ENCODE measurements around the gene SLC24A5.

- TF ChIP-seq ESRRA (CRISPR knock-in tag; IDR thresholded peaks at IDR 0.05; ENCODE audit: borderline replicate concordance) (no peak), FOXK1 (CRISPR knock-in tag; IDR thresholded peaks at IDR 0.05) (no peak), ZNF121 (CRISPR knock-in tag; IDR thresholded peaks at IDR 0.05) (no peak), CTCF (IDR thresholded peaks at IDR 0.05) (no peak), CREM (CRISPR knock-in tag; IDR thresholded peaks at IDR 0.05) (no peak), HMGXB4 (CRISPR knock-in tag; IDR thresholded peaks at IDR 0.05) (no peak), ZNF138 (CRISPR knock-in tag; conservative IDR thresholded peaks at IDR 0.05) (no peak), ETV6 (CRISPR knock-in tag; IDR thresholded peaks at IDR 0.05) (no peak), ZNF263 (CRISPR knock-in tag; IDR thresholded peaks at IDR 0.05; ENCODE audit: low read depth) (no peak), NR2C2 (CRISPR knock-in tag; IDR thresholded peaks at IDR 0.05) (no peak)
- TF ChIP-seq, protein P1, sequence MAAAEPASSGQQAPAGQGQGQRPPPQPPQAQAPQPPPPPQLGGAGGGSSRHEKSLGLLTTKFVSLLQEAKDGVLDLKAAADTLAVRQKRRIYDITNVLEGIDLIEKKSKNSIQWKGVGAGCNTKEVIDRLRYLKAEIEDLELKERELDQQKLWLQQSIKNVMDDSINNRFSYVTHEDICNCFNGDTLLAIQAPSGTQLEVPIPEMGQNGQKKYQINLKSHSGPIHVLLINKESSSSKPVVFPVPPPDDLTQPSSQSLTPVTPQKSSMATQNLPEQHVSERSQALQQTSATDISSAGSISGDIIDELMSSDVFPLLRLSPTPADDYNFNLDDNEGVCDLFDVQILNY (CRISPR knock-in tag; IDR thresholded peaks at IDR 0.05) = no peak
Measured at GRCh38 chr15:48090115-48090514, 30.7 kb upstream of the SLC24A5 start.

All from WTC11 (cell line).